Limb (tissue), 2 donors: Measurements from ENCODE around the gene APBB2.

ENCODE experiments used
- DNase-seq, 2 donors: peaks; one replicate each; pipeline ENCODE4 v3.0.0-alpha.2; 2016; ENCODE audit errors: extremely low spot score in 2 of 2

Gene APBB2

DNA sequence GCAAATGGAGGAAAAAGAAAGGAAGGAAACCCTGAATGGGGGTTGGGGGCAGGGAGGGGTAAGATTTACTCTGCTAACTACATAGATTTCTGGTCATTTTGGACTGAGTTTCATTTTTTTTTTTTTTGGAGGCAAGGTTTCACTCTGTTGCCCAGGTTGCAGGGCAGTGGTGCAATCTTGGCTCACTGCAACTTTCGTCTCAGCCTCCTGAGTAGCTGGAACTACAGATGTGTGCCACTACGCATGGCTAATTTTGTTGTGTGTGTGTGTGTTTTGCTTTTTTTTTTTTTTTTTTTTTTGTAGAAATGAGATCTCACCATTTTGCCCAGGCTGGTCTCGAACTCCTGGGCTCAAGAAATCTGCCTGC is 223.5 kb downstream of the APBB2 start:
- DNase-seq = no peak

DNA sequence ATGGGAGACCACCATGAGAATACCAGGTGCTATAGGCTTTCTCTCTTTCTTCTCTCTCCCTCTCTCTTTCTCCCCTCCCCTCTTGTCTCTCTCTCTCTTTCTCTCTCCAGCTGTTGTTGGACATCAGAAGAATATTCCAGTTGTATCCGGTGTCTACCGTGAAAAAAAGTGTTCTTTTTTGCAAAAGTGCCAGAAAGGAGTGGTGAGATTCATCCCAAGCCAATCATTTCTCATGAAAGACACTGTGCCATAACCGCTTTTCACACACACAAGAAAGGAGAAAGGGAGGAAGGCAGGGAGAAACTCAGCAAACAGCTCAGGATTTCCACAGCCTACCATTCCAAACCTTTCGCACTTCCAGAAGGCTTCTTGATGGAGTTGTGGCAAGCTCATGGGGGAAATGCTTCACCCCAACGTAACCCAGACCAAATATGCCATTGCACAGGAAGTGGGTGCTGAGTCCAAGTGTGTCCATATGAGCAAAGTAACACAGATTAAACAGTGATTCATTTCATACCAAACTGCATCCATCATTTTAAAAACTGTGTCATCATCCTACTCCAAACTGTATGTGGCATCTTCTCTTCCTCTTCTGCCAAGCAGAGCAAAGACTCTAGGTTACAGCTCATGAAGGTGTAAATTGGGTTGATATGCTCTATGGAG is 224.0 kb downstream of the APBB2 start:
- no peak for DNase-seq

DNA sequence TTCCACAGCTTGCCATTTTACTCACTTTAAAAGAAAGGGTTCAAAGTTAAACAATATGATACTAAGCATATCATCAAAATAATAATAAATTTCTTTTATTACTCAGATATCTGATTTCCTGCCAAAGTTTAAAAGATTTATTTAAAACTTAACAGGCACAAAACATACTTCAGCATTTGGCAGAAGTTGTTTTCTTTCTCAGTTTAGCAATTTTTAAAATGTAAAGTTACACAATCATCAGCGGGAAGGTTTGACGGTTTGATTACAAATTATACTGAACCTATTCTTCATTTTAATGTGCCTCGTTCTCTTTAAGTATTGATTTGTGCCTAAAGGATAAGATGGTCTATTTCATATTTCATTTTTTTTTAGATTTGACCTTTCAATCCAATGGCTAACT is 227.2 kb downstream of the APBB2 start:
- DNase-seq = no peak

DNA sequence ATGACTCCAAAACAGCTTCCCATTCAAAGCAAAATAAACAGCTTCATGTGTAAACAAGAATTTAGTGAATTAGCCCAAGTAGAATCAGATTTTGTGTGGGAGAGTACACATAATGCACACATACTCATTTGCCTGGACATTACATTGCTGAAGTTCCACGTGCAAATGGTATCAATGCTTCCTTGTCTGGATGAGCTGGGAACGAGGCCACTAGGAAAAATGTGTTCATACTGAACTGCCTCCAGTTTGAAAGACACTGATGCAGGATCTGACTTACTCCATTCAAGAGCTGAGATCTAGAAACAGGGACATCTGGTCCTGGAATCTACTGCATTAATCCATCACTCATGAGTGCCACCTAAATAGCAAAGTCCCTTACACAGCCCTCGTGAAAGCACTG is 228.0 kb downstream of the APBB2 start:
- peak in 1 of 2 donors; percentile 12 for DNase-seq

DNA sequence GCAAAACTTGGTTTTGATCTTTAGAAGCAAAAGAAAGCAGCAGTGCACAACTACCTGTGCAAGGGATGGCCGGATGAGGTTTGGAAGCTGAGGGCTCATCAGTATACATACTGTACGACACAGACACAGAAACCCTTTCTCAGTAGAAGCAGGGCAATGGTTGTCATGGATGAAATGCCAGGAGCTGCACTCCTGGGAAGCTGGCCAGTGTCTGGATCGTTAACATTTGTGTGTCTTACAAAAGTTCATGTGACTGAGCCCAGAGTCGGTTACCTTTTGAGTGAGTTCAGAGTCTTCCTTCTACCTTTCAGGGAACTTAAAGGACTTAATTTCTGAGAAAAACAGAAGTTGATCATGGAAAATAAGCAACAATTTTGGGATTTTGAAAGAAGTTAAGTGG is 230.3 kb downstream of the APBB2 start:
- no peak for DNase-seq

DNA sequence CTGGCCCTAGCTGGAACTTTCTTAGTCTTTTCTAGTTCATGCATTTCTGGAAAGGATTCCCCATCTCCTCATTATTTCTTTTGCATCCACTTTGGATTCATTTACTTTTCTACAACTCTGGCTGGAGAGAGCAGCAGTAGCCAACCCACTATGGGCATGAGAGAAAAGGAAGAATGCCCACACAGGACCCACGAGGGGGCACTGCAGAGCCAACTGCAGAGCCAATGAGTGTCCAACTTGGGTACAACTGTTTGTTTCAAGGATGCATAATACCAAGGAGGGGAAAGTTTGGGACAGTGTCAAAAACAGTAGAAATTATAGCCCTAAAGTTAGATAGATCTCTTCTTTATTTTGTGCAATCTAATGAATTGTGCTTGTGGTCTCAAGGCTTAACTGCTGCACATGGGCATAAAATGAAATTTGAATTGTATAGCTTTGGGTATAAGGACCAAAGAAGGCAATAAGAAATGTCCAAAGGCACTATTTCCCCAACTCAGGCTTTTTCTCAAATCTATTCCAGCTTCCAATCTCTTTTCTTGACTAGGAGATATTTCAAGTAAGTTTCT is 233.9 kb downstream of the APBB2 start:
- no peak for DNase-seq

DNA sequence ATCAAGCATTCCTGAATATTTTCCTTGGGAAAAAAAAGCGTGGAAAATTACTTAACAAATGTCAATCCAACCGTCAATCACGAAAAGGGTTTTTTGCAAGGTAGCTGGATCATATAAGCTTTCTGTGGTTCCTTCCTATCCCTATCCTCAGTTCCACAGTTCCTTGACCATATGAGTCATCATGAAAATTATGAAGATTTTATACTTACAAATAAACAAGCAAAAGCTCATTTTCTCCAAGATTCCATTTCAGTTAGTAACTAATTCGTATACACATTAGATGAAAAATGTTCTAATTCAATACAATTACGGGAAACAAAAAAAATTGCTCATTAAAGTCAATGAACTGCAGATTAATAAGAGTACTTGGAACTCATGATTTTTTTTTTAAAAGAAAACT is 235.8 kb downstream of the APBB2 start:
- DNase-seq = no peak

DNA sequence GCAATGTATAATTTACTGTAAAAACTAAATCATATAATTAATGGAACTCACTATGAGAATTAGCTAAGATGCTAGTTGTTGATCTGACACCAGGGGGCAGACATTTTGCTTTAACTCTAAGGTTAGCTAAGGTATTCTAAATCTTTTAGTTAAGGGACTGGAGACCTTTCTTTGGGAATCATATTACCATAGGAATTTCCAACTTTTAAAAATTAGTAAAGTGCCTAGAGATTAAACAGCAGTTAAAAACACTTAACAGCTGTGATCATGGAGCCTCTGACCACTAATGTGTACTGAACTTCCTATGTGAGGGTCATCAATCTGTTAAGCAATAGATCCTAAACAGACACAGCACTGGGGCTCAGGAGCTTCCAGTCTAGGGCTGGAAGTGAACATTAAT is 238.0 kb downstream of the APBB2 start:
- DNase-seq = peak in 1 of 2 donors; percentile 42

DNA sequence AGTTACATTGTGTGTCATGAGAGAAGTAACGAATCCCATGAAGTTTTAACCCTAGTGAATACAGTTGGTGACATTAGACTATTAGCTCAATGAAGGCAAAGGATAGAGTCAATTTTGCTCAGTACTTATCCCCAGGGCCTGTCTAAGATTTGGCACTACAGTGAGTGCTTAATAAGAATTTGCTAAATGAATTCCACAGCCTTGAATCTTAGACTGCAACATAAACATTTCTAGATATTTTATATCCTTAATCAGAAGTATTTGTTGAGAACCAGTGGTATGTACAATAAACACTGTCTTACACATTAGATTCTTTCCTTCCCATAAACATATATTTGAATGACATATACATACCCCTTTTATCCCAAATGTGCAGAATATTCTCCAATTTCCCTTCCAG is 241.6 kb downstream of the APBB2 start:
- no peak for DNase-seq

DNA sequence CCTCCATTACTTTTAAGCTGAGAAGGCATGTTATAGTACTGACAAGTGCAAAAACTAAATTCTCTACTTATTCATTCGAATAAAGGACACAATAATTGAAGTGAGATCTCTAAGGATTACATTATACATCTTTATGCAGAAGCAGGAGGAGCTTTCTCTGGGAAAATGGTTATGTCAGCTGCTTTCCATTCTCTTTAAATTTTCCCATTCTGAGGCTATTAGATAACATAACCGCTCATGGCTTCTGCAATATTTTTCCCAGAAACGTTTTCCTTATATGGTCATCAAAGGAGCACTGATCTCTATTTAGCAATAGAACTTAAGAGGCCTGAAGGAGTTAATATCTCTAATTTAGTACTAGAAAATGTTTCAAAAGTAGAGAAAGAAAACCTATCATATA is 243.0 kb downstream of the APBB2 start:
- DNase-seq = no peak

DNA sequence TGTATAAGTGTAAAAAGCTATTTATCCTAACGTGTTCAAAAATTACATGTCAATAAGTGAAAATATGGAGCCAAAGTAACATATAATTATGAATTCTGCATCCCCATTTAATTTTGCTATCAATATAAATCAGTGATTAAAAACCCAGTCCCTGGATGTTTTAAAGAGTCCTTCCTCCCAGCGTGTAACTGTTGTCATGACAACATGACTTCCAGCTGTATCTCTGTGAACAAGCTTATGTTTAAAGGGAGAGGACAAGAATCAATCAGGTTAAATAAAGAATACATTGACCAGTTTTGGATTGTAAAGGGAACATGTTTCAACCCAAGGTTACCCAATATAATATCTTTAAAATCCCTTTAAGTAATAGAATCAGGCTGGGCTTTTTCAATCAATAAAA is 244.8 kb downstream of the APBB2 start:
- DNase-seq = no peak

DNA sequence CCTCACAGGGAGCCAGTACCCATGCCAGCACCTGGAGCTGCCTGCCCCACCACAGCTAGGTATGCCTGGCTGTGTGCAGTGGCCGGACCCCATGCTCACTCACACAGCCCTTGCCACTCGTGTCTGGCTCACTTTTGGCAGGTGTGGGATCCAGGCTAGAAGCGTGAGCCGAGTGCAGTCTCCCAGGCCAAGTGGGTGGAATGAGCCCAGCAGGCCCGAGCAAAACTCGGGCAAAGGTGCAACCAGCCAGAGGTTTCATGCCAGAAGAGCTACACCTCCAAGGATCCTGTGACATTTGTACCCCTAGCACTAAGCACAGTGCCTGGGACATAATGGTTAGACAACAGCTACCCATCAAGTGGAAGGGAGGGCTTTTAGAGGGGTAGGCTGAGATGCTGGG is 246.8 kb downstream of the APBB2 start:
- no peak for DNase-seq

DNA sequence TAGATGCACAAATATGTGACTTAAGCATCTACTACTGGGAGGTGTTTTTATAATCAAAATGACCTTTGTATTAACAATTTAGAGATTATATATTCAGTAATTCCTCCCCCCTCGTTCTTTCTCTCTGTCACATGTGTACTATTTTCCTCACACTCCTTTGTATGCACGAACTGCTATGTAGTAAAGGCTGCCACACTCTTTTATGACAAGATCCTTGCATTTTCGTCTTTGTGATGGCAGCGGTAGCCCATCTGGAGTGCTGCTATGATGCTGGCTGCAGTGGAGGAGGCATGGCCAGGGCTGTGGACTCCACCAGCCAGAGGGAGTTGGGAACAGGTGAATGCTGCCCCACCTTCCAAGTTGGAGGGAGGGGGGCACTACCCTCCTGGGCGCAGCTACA is 248.3 kb downstream of the APBB2 start:
- DNase-seq = no peak

DNA sequence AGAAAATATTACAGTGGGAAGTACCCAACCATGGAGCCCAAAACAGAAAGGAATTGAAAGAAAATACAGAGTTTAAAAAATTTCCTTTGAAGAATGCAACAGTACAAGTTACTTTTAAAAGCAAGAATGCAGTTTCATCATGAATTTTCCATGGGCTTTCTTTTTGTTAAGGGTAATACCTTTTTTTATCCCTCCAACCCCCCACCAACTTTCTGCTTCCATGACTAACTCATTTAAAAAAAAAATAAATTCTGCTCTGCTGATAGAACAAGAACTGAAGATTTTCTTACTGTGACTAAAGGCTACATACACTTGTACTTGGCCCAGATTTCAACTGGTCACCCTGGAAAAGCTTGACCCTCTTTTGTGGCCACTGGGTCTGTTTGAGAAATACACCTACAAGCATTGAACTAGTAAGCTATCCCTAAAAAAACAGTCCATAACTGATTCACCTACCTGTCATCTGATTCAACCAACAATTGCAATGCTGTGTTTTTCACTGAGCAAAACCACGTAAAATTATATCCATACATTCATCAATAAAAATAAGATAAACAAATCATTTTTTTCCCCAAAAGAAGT is 250.4 kb downstream of the APBB2 start:
- DNase-seq = no peak

DNA sequence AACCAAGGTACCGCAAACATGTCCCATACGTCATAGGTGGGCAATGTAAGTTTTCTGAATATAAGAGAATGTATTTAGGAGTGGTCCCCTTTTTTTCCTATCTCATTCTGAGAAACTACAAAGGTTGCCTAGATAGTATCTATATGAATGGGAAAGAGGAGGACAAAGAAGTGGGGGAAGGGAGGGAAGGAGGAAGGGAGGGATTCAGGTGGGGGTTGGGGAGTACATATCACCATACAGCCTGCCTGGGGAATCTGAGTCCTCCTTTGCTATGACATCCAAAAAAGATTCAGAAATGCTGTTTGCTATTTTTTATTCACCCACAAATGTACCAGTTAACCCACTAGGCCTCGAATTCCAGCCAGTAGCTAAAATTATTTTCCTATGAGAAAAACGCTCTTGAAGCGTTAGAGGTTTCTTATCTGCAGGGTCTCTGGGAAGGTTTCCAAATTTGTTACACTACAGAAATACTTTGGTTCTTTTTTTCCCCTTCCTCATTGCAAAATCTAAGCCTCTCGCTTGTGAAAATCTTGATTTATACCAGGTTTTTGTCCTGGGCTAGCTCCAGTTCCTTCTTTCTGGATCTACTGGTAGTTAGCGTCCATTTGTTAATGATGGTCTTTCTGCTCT is 251.7 kb downstream of the APBB2 start:
- no peak for DNase-seq

DNA sequence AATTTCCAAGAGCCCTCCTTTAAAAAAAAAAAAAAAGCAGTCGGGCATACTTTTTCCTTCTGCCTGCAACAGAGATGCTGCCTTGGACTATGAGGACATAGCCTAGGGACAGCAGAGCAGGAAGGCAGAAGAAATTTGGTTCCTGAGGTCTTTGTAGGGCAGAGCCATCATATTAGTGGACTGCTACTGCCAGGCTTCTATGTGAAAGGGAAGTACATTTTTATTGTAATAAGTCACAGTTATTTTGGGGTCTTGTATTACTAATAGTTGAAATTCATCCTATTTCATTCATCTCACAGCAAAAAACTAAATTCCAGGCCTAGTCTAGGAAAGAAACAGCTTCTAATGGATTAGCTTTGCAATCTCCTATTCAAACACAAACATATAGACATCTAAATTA is 253.4 kb downstream of the APBB2 start:
- no peak for DNase-seq

DNA sequence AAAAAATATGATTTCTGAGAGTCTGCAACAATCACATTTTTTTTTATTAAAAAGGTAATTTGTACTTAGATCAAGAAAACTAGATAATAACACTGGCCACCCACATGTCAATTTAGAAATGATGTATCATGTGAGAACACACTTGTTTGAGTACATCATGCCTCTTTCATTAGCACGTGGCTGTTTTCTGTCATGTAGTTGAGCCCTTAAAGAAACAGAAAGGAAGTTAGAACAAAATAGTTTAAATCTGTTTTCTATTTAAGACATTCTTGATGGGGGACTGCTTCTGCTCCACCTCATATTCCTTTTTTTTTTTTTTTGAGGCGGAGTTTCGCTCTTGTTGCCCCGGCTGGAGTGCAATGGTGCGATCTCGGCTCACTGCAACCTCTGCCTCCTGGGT is 257.1 kb downstream of the APBB2 start:
- DNase-seq = no peak

DNA sequence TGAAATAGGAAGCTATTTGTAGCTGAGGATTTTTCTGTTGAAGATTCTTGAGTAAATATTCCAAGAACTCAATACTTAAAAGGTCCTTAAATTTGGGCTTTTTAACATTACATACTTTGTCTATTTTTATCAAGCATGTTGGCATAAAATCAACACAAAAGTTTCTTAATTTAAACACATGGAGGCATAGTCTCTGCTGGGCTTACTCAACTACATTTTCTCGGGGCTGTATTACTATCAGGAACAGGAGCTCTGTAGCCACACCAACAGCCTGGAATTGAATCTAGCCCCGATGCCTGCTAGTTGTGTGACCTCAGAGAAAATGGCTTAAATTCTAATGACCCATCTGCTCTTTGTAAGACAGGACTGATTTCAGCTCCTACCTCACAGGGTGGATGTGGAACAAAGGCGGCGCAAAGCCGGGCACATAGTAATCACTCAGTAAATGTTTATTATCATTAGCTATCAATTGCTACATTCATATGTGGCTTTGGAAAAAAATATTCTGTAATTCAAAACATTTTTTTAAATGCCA is 257.6 kb downstream of the APBB2 start:
- no peak for DNase-seq

DNA sequence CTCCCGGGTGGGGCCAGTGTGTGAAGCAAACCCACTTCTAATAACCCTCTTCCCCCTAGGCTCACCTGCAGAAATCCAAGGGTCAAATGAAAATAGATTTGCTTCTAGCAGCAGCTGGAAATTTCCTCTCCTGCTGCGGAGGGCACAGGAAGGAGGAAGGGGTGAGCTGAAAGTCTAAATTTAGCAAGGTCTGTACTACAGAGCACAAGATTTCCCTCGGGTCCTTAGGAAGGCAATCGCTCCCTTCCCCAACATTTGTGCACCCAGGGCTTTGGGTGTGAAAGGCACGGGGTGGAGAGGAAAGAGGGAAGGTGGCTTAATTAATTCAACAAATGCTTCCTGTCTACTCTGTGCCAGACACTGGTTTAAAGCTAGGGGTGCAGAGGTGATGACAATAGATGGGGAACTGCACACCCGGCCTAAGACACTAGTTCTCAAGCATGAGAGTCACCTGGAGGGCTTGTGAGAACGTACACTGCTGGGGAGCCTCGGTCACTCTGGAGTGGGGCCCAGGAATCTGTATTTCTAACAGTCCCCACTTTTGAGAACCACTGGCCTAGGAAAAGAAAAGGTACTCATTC is 260.2 kb downstream of the APBB2 start:
- peak in 1 of 2 donors; percentile 11 for DNase-seq

DNA sequence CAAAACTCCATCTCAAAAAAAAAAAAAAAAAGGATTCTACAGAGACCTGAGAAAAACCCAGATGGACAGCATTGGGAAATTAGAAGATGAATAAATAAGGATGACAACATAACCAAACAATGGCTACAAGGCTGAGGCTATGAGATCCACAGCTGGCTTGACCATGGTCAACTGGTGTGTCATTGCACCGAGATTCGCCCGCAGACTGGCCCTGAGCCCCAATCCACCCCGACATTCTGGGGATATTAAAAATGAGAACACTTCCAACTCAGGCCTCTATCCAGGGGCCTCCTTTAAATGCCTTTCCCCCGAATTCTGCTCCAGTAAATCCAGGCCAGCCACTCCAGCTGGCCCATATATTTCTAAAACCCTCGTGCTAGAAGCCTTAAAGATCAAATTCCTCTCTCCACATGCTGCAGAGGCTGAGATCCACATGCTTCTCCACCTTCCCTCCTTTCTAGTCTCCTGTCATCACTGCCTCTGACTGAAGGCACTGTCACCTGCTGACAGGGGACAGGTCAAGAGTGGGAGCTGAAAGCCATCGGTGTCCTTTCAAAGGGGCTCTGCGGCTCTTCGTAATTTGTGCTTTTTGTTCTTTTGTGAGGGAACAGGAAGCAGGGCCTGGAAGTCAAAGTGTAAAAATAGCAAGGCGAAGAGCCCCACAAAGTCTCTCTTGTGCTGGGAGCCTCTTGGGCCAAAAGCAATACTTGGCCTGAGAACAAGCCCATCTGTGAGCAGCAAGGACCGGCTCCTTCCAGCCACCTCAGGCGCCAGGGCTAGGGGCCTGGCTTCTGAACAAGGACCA is 260.9 kb downstream of the APBB2 start:
- peak; percentile 50 to 61 for DNase-seq

DNA sequence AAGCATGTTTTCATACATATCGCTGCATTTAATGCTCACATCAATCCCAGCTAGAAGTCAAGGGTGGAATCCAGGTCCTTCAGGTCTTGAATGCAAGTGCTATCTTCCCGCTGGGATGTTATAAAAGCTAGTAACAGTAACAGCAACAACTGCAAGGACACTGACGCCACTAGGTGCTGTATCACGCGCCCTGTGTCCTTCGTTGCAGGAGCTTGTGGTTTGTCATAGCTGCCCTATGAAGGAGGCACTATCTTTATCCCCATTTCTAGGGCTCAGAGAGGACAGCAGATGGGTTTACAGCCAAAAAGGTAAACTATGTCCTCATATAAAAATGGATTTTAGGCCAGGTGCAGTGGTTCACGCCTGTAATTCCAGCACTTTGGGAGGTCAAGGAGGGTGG is 261.7 kb downstream of the APBB2 start:
- no peak for DNase-seq

DNA sequence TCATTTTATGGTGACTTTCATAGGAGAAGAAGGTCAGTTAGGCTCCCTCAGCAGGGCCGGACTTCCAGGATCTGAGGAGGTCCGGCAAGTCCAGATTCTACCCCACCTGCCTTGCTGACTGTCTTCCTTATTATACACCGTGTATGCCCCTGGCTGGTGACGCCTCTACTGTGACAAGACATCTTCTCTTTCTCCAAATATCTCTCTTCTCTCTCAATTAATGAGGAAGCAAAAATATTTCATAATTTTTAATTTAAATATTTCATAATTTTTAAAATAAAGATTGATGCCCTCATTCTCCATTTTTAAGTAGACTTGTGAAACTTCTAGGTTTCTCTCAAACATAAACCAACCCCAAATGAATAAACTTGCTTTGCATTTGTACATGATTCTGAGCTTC is 262.1 kb downstream of the APBB2 start:
- DNase-seq = no peak
